ENCODE results near the gene CFAP74.

DNA sequence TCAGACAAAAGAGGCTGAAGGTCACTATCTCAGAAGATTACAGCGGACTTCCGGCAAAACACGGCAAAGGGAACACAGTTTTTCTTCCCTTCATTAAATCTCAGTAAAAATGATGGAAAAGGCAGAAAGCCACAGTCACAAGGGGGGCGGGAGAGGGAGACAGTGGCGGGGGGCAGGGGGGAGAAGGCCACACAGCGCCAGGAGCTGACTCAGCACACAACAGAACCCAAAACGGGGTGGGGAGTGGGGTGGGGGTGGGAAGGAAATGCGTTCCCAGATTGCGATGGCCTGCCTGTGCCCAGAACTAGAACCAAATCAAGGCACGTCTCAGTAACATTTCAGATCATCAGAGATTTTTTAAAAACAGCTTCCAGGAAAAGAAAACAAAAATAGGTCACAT, 13.4 kb downstream of the CFAP74 start:
- TF ChIP-seq, protein P1, sequence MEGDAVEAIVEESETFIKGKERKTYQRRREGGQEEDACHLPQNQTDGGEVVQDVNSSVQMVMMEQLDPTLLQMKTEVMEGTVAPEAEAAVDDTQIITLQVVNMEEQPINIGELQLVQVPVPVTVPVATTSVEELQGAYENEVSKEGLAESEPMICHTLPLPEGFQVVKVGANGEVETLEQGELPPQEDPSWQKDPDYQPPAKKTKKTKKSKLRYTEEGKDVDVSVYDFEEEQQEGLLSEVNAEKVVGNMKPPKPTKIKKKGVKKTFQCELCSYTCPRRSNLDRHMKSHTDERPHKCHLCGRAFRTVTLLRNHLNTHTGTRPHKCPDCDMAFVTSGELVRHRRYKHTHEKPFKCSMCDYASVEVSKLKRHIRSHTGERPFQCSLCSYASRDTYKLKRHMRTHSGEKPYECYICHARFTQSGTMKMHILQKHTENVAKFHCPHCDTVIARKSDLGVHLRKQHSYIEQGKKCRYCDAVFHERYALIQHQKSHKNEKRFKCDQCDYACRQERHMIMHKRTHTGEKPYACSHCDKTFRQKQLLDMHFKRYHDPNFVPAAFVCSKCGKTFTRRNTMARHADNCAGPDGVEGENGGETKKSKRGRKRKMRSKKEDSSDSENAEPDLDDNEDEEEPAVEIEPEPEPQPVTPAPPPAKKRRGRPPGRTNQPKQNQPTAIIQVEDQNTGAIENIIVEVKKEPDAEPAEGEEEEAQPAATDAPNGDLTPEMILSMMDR (IDR thresholded peaks at IDR 0.05; ENCODE audit: borderline replicate concordance, extremely low read depth, low read length, poor library complexity, severe bottlenecking) = no peak
- TF ChIP-seq EZH2 (IDR thresholded peaks at IDR 0.05; ENCODE audit: borderline replicate concordance, low read depth, low read length, severe bottlenecking) = no peak

Measured in DND-41 (cell line).